K562 treated with DMSO at 1 percent for 24 hours (cell line): ENCODE measurements around the gene SH3BGRL. TPM values are rescaled to one million over a fixed set of nuclear protein-coding genes. Genes with fewer than 3 reads are reported as not detected.

ENCODE experiments used
- total RNA-seq: library from RNA; unstranded; fragments of 300-600 nt; gene quantifications from 2 replicates; pipeline ENCODE4 v1.2.3, GENCODE V29; 2022; ENCODE audit warnings: low read depth; ENCODE audit not compliant: insufficient read depth

The SH3BGRL gene
- 17.3 and 18.4 TPM in 2 replicates for total RNA-seq

GRCh38 chrX:81201671-81202455 is at the start of gene SH3BGRL, which contains the start of gene HMGN5:
SH3BGRL (plus strand) TSS chrX:81202102; CDS start chrX:81202201, 99 bp downstream.
HMGN5 (minus strand) TSS chrX:81201913; CDS start chrX:81121549, 80,364 bp downstream.

Other genes with a start within 250 kb of the SH3BGRL start
- gene HMGN5, start 189 bp upstream of the SH3BGRL start, total RNA-seq, result 5.4 and 8.5 TPM in 2 replicates